Neural progenitor cell (in vitro differentiated cells): ENCODE data around the gene SPRR3.

Experiments used
- EZH2 ChIP-seq: fragments of 200-600 bp; sonication (generic); IDR thresholded peaks from 2 replicates; pipeline ENCODE4 v1.6.1; 2017; ENCODE audit warnings: antibody characterized with exemption, mild to moderate bottlenecking, moderate library complexity
- EZH2phosphoT487 ChIP-seq: fragments of 200-600 bp; sonication (generic); IDR thresholded peaks from 2 replicates; pipeline ENCODE4 v1.6.1; 2017; ENCODE audit warnings: antibody characterized with exemption
- TF ChIP-seq, protein P1 (sequence below): fragments of 200-600 bp; sonication (generic); IDR thresholded peaks from 2 replicates; pipeline ENCODE4 v1.5.1; 2017; ENCODE audit warnings: antibody characterized with exemption, mild to moderate bottlenecking

DNA sequence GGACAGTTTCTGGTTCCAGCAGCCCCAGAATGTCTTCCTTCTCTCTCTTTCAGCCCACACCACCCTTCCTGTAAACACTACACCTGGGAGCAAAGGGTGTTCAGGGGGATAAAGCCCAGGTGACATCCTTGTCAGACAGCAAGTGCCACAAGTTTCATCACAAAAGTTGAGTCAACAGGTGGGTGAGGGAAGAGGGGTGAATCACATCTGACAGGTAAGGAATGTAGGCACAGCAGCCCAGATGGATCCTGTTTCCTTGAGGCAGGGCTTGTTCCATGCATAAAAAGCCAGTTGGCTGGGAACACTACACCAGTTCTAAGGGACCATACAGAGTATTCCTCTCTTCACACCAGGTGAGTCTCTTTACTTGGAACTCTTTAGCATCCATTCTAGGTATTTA, 29.3 kb downstream of the SPRR3 start, which contains the start of gene SPRR1B:
- TF ChIP-seq, protein P1, sequence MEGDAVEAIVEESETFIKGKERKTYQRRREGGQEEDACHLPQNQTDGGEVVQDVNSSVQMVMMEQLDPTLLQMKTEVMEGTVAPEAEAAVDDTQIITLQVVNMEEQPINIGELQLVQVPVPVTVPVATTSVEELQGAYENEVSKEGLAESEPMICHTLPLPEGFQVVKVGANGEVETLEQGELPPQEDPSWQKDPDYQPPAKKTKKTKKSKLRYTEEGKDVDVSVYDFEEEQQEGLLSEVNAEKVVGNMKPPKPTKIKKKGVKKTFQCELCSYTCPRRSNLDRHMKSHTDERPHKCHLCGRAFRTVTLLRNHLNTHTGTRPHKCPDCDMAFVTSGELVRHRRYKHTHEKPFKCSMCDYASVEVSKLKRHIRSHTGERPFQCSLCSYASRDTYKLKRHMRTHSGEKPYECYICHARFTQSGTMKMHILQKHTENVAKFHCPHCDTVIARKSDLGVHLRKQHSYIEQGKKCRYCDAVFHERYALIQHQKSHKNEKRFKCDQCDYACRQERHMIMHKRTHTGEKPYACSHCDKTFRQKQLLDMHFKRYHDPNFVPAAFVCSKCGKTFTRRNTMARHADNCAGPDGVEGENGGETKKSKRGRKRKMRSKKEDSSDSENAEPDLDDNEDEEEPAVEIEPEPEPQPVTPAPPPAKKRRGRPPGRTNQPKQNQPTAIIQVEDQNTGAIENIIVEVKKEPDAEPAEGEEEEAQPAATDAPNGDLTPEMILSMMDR: no peak
- TF ChIP-seq EZH2 (no peak), EZH2phosphoT487 (no peak)
